C1 segment of cervical spinal cord (tissue), 14 donors: ENCODE results near the gene LPGAT1.
A peak's percentile ranks its signal among the peaks of the same experiment; 100 is the strongest.
"Not testable (repeated sequence)": the region's sequence is repeated elsewhere in the genome, so short reads cannot be mapped to it uniquely, and the experiment has no call there.

Experiments
- DNase-seq, 14 donors: peaks; one replicate each; lab custom pipeline; 2025; lab: John Stamatoyannopoulos, UW

The LPGAT1 gene

GRCh38 chr1:211735208-211736170, 95.1 kb downstream of the LPGAT1 start:
- peak in 12 of 14 donors; percentile 5 to 85 (median 72) for DNase-seq

- peak in 2 of 14 donors; percentile 19 to 53 for DNase-seq
Measured at GRCh38 chr1:211734791-211735190, 95.8 kb downstream of the LPGAT1 start.

DNA sequence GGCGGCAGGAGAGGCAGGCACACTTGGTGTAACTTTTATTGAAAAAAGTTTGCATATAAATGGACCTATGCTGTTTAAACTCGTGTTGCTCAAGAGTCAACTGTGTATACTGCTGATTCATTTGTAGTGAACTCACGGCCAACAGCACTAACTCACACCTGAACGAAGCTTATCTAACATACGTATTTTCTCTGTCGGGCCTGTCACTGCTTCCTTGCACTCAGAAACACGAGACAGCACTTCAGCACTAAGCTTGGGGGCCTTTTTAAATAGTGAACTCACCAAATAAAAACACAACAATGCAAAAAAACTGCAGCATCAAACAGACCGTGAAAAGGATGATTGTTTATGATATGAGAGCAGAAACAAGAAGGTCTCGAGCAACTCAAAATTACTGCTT, 96.2 kb downstream of the LPGAT1 start:
- DNase-seq: no peak

GRCh38 chr1:211732293-211732980, 98.1 kb downstream of the LPGAT1 start:
- no peak for DNase-seq

DNA sequence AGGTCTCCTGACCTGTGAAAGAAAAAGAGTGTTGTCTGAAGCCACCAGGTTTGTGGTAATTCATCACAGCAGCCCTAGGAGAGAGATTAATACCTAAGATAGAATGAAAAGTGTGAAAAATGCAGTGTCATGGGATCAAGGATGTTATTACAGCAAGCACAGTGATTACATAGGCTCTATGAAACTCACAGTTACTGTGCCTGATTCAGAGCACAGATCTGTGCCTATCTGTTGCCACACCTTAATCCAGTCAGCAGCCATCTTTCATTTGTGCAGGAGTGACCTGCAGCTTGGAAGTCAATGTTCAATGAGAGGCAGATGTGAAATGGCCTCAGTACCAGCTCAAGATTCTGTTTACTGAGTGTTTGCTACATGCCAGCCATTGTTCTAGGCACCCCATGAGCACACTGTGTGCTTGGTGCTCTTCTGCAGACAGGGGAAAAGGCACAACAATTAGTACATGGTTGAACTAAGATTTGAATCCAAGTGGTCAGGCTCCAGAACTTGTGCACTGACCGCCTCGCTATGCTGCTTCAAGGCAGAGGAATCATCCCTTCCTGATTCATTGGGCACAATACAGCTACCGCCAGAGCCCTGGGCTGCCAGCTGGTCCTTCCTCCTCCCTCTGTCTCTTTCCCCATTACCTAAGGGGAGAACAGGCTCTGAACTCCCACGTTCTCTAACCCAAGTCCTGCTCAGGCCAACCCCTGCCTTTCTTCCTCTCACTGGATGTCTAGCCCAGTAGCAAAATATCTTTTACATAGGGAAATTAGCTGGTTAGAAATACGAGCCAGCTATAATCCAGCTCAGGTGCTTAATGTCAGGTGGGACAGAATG, 98.9 kb downstream of the LPGAT1 start:
- DNase-seq: peak in 2 of 14 donors; percentile 27 to 60

- DNase-seq: no peak
Measured at GRCh38 chr1:211730347-211730746, 100.2 kb downstream of the LPGAT1 start.

DNA sequence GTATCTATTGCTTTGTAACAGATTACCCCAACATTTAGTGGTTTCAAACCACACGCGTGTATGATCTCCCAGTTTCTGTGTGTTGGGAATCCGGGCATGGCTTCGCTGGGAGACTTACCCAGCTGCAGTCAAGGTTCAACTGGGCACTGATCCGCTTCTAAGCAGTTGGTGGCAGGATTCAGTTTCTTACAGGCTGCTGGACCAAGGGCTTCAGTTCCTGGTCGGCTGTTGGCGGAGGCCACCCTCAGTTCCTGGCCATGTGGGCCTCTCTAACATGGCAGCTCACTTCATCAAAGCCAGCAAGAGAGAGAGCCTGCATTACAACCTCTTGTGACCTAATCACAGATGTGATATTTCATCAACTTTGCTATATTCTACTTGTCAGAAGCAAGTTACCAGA, 101.3 kb downstream of the LPGAT1 start:
- DNase-seq: no peak

- DNase-seq: no peak
Measured at GRCh38 chr1:211726467-211726995, 104.0 kb downstream of the LPGAT1 start.

DNA sequence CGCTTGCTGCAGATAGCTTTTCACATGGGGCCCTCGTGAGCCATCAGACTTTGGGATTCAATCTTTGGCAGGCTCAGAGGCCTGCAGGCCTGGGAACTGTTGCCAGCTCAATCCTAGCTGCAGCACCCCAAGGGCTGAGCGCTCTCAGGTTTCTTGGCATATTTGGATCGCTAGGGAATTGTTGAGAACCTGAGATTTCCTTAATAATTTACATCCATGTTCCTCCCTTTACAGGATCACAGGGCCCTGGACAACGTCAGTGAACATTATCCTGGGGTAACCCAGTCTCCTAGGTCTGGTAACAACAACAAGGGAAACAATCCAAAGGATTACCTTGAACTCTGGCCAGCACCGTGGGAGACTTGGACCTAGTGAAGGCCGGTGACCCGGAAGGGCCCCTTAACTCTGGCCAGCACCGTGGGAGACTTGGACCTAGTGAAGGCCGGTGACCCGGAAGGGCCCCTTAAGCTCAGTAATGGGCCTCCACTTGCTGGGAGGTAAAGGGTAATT, 105.8 kb downstream of the LPGAT1 start:
- no peak for DNase-seq

DNA sequence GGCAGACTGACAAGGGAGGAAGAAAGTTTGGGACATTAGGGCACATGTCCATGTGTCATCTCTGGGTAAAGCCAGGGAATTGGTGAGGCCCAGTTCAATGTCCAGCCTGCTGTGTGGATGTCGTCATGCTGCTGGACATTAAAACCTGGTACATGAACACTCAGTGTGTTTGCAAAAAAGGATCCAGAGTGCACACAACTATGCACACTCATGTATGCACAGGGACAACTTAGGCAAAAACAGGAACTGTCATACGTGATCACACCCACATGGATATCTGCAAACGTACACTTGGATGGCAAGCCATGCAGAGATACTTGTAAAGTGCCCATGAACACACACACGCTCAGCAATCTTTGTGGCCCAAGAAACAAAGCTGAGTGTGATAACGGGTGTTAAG, 107.3 kb downstream of the LPGAT1 start:
- DNase-seq: no peak

DNA sequence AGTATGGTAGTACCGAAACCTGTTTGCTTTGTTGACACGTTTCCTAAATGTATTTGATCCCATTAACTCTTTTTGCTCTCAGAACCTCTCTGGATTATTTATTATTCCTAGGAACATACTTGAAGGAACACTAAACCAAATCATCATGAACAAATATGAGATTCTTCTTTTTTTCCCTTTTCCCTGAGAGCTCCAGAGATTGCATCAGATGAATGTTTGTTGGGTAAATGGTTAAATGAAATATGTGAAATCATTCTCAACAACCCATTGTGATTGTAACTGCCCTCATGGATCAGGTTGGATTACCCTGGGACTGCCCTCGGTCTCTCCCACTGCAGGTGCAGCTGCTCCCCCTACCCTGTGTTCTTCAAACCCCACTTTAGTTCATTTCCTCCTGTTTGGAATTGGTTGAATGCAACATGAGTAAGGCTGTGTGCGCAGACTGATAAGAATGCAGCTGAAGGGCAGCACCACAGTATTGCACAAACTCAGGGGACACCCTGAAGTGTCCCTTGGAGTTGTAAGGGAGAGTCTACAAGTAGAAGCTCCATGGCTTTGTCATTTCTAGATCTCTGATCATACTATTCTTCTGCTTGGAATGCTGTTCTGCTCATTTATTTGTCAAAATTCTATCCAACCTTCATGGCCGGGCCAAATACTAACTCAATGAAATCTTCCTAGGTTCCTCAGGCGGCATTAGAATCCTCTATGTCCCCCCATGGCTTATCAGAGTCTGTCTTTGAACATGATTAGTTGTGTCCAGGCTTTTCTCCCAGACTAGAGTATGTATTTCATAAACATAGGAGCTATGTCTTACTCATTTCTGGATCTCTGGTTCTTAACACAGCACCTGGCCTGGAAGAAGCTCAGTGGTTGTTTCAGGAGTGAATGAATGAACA, 108.0 kb downstream of the LPGAT1 start:
- no peak for DNase-seq

DNA sequence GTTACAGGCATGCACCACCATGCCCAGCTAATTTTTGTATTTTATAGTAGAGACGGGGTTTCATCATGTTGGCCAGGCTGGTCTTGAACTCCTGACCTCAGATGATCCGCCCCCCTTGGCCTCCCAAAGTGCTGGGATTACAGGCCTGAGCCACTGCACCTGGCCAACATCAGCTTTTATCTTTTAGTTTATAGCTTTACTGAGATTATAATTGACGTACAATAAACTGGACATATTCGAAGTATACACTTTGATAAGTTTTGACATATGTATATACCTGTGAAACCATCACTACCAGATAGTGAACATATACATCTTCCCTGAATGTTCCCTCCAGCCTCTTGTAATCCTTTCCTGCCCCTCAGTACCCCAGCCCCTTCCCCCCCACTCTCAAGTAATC, 114.0 kb downstream of the LPGAT1 start:
- DNase-seq: not testable (repeated sequence)

DNA sequence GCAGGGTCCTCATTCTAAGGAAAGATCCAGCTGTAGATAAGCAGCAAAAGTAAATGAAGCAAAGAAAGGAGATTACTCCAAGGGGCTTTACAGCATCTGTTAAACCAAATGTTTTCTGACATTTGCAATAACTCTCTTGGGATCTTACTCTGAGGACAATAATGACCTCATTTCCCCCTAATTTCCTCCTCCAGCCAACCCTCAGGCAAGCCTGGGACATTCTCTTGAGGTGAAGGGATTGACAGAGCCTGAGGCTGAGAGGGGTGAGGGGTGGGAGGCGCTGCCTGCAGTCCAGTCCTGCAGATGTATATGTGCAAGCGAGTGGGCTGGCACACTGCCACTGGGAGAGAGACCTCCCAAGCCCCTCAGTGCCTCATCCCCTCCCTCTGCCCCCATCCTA, 114.6 kb downstream of the LPGAT1 start:
- no peak for DNase-seq

- DNase-seq: no peak
Measured at GRCh38 chr1:211714154-211714553, 116.4 kb downstream of the LPGAT1 start.

DNA sequence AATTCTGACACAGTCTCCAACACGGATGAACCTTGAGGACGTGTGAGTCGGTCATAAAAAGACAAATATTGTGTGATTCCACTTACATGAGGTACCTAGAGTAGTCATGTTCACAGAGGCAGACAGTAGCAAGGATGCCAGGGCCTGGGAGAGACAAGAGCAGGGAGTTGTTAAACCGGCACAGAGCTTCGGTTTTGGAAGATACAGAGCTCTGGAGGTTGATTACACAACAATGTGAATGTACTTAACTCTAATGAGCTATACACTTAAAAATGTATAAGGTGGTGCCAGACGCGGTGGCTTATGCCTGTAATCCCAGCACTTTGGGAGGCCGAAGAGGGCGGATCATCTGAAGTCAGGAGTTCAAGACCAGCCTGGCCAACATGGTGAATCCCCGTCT, 117.3 kb downstream of the LPGAT1 start:
- no peak for DNase-seq

- DNase-seq: no peak
Measured at GRCh38 chr1:211711315-211711705, 119.3 kb downstream of the LPGAT1 start.

- no peak for DNase-seq
Measured at GRCh38 chr1:211710566-211711314, 119.8 kb downstream of the LPGAT1 start.

GRCh38 chr1:211708926-211709325, 121.6 kb downstream of the LPGAT1 start:
- DNase-seq: no peak

- DNase-seq: no peak
Measured at GRCh38 chr1:211708006-211708405, 122.6 kb downstream of the LPGAT1 start.
